Neural cell (in vitro differentiated cells): ENCODE results near the gene IQGAP2. TPM values are rescaled to one million over a fixed set of nuclear protein-coding genes. Genes with fewer than 3 reads are reported as not detected.

Experiments used
- H2AFZ ChIP-seq: fragments of 200-600, 300-800 bp; sonication (generic), shearing (Covaris generic); 2 replicates; pipeline ENCODE4 v1.6.0; 2014; ENCODE audit warnings: low read depth, mild to moderate bottlenecking, antibody characterized with exemption, low read length, moderate library complexity
- H3F3A ChIP-seq: fragments of 200-600 bp; shearing (Covaris generic); 2 replicates; pipeline ENCODE4 v1.6.1; 2016; ENCODE audit warnings: mild to moderate bottlenecking, moderate library complexity, mixed read lengths, antibody characterized with exemption, low read length; ENCODE audit not compliant: insufficient read depth, poor library complexity, severe bottlenecking
- H3K27ac ChIP-seq: fragments of 200-600, 300-800 bp; sonication (generic), shearing (Covaris generic); 2 replicates; pipeline ENCODE4 v1.5.1; 2014; ENCODE audit warnings: mild to moderate bottlenecking, low read length, moderate library complexity
- H3K27me3 ChIP-seq: fragments of 300-800, 200-600 bp; sonication (generic), shearing (Covaris generic); 2 replicates; pipeline ENCODE4 v1.6.0; 2014; ENCODE audit warnings: mild to moderate bottlenecking, low read depth, low read length, moderate library complexity; ENCODE audit not compliant: insufficient read depth
- H3K36me3 ChIP-seq: fragments of 300-800, 200-600 bp; sonication (generic), shearing (Covaris generic); 2 replicates; pipeline ENCODE4 v1.5.1; 2014; ENCODE audit warnings: mild to moderate bottlenecking, antibody characterized with exemption, low read length, moderate library complexity; ENCODE audit not compliant: insufficient read depth
- H3K4me2 ChIP-seq: fragments of 300-800, 200-600 bp; sonication (generic), shearing (Covaris generic); 2 replicates; pipeline ENCODE4 v1.6.0; 2014; ENCODE audit warnings: mild to moderate bottlenecking, low read length
- H3K4me3 ChIP-seq: fragments of 300-800, 200-600 bp; sonication (generic), shearing (Covaris generic); 2 replicates; pipeline ENCODE4 v1.5.1; 2014; ENCODE audit warnings: mild to moderate bottlenecking, low read length, moderate library complexity
- H3K79me2 ChIP-seq: fragments of 200-600 bp; shearing (Covaris generic); replicated peaks from 2 replicates; pipeline ENCODE4 v1.6.0; 2014; ENCODE audit warnings: mild to moderate bottlenecking, low read length, moderate library complexity; ENCODE audit not compliant: insufficient read depth
- H3K9ac ChIP-seq: fragments of 300-800, 200-600 bp; sonication (generic), shearing (Covaris generic); 2 replicates; pipeline ENCODE4 v1.6.1; 2016; ENCODE audit warnings: mild to moderate bottlenecking, low read length, mixed read lengths
- H3K9me2 ChIP-seq: fragments of 200-600 bp; shearing (Covaris generic); 2 replicates; pipeline ENCODE4 v1.6.1; 2016; ENCODE audit warnings: mild to moderate bottlenecking, low read length, mixed read lengths; ENCODE audit not compliant: insufficient read depth
- H3K9me3 ChIP-seq: fragments of 200-600, 300-800 bp; sonication (generic), shearing (Covaris generic); 2 replicates; pipeline ENCODE4 v1.6.1; 2016; ENCODE audit warnings: mild to moderate bottlenecking, mixed run types, low read length, moderate library complexity, mixed read lengths
- H4K20me1 ChIP-seq: fragments of 200-600 bp; shearing (Covaris generic); 2 replicates; pipeline ENCODE4 v1.6.1; 2016; ENCODE audit warnings: mild to moderate bottlenecking, mixed run types; ENCODE audit not compliant: insufficient read depth
- EP300 ChIP-seq: fragments of 450-650 bp; conservative IDR thresholded peaks from 2 replicates; pipeline ENCODE4 v1.6.1; 2014; ENCODE audit warnings: antibody characterized with exemption, mild to moderate bottlenecking, moderate library complexity; ENCODE audit not compliant: poor library complexity, severe bottlenecking
- EZH2 ChIP-seq: fragments of 200-600, 300-800 bp; shearing (Covaris generic), sonication (generic); IDR thresholded peaks from 2 replicates; pipeline ENCODE4 v1.6.1; 2014; ENCODE audit warnings: antibody characterized with exemption, low read length, borderline replicate concordance, mild to moderate bottlenecking; ENCODE audit not compliant: insufficient read depth, poor library complexity, severe bottlenecking
- MXI1 ChIP-seq: fragments of 450-650 bp; conservative IDR thresholded peaks from 2 replicates; pipeline ENCODE4 v1.6.1; 2014; ENCODE audit warnings: antibody characterized with exemption, mild to moderate bottlenecking; ENCODE audit not compliant: poor library complexity, severe bottlenecking
- POLR2AphosphoS5 ChIP-seq: IDR thresholded peaks from 2 replicates; pipeline ENCODE4 v1.6.1; 2012
- RAD21 ChIP-seq: fragments of 450-650 bp; conservative IDR thresholded peaks from 2 replicates; pipeline ENCODE4 v1.6.1; 2014; ENCODE audit warnings: antibody characterized with exemption, mild to moderate bottlenecking, moderate library complexity
- SMC3 ChIP-seq: fragments of 450-650 bp; conservative IDR thresholded peaks from 2 replicates; pipeline ENCODE4 v1.6.1; 2014; ENCODE audit warnings: antibody characterized with exemption, mild to moderate bottlenecking, moderate library complexity; ENCODE audit not compliant: poor library complexity
- TAF1 ChIP-seq: IDR thresholded peaks from 2 replicates; pipeline ENCODE4 v1.6.1; 2012; ENCODE audit warnings: low read depth
- polyA plus RNA-seq: library from polyadenylated mRNA; depleted of rRNA; stranded (reverse); fragments of >200 nt; gene quantifications from 2 replicates; pipeline ENCODE4 v1.2.3, GENCODE V29; 2014
- TF ChIP-seq, protein P1 (sequence below): IDR thresholded peaks from 2 replicates; pipeline ENCODE4 v1.6.1; 2012; ENCODE audit warnings: borderline replicate concordance
- TF ChIP-seq, protein P2 (sequence below): fragments of 450-650 bp; IDR thresholded peaks from 2 replicates; pipeline ENCODE4 v1.5.1; 2014; ENCODE audit warnings: antibody characterized with exemption, mild to moderate bottlenecking, moderate library complexity; ENCODE audit not compliant: poor library complexity, severe bottlenecking

IQGAP2 gene
- polyA plus RNA-seq, 1 donor from 2014 or later = 5.2 TPM

DNA sequence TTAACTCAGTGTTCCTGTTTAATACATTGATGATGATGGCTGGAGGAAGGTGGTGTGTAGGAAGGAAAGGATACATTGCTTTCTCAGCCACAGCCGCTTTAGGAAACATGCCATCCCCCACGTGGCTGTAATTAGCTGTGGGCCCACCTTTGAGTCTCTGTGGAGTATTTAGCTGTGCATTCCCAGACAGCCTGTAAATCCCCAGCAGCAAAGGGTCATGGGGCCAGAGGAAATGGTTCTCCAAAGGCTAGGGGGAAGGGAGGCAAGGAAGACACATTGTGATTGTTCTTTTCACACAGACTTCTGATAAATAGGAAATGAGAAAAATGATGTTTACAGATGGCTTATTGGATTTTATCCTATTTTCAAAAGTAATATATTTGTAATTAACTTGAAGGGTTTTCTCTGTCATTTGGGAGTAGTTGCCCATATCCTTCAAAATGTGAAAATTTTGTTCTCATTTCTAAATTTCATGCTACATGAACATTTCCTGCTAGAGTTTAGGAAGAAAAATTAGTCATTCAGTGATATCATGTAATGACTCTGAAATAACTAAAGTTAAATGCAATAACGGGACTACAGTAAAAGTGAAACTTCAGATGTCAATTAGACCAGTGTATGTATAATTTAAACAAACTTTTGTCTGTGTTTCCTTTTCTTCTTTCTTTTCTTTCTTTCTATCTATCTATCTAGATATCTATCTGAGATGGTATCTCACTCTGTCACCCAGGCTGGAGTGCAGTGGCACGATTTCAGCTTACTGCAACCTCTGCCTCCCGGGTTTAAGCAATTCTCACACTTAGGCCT lies 288.6 kb downstream of the IQGAP2 start:
- no peak overlapping the region for H3K4me2 ChIP-seq
- TF ChIP-seq POLR2AphosphoS5 = no peak
- no peak for TF ChIP-seq EP300
- TF ChIP-seq RAD21 = no peak
- TF ChIP-seq SMC3 = no peak
- no peak for TF ChIP-seq TAF1
- no peak for TF ChIP-seq MXI1
- TF ChIP-seq, protein P1, sequence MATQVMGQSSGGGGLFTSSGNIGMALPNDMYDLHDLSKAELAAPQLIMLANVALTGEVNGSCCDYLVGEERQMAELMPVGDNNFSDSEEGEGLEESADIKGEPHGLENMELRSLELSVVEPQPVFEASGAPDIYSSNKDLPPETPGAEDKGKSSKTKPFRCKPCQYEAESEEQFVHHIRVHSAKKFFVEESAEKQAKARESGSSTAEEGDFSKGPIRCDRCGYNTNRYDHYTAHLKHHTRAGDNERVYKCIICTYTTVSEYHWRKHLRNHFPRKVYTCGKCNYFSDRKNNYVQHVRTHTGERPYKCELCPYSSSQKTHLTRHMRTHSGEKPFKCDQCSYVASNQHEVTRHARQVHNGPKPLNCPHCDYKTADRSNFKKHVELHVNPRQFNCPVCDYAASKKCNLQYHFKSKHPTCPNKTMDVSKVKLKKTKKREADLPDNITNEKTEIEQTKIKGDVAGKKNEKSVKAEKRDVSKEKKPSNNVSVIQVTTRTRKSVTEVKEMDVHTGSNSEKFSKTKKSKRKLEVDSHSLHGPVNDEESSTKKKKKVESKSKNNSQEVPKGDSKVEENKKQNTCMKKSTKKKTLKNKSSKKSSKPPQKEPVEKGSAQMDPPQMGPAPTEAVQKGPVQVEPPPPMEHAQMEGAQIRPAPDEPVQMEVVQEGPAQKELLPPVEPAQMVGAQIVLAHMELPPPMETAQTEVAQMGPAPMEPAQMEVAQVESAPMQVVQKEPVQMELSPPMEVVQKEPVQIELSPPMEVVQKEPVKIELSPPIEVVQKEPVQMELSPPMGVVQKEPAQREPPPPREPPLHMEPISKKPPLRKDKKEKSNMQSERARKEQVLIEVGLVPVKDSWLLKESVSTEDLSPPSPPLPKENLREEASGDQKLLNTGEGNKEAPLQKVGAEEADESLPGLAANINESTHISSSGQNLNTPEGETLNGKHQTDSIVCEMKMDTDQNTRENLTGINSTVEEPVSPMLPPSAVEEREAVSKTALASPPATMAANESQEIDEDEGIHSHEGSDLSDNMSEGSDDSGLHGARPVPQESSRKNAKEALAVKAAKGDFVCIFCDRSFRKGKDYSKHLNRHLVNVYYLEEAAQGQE = no peak
- no peaks in the 10 kb centered on the region for H3K9me2 ChIP-seq

DNA sequence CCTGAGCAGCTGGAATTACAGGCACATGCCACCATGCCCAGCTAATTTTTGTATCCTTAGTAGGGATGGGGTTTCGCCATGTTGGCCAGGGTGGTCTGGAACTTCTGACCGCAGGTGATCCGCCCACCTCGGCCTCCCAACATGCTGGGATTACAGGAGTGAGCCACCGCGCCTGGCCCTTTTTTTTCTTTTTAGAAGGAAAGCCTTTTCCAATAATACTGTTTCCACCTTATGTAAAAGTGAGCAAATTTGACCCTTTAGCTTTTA lies 289.1 kb downstream of the IQGAP2 start:
- H3K9ac ChIP-seq = no peak overlapping the region

More for the DNA sequence above, 288.6 kb downstream of the IQGAP2 start:
- H3K27ac ChIP-seq = no peak overlapping the region
- no peak overlapping the region for H3K4me3 ChIP-seq
- H3K79me2 ChIP-seq = no peaks in the 10 kb centered on the region
- no peaks in the 10 kb centered on the region for H4K20me1 ChIP-seq
- H3K9me3 ChIP-seq = no peaks in the 10 kb centered on the region
- no peaks in the 10 kb centered on the region for H3K27me3 ChIP-seq
- no peak overlapping the region for H2AFZ ChIP-seq
- no peaks in the 10 kb centered on the region for H3F3A ChIP-seq
- no peaks in the 10 kb centered on the region for H3K36me3 ChIP-seq
- H3K9ac ChIP-seq = no peak overlapping the region

More for the DNA sequence above, 289.1 kb downstream of the IQGAP2 start:
- no peaks in the 10 kb centered on the region for H3K9me3 ChIP-seq
- H3K4me3 ChIP-seq = no peak overlapping the region
- H3K4me2 ChIP-seq = no peak overlapping the region
- H4K20me1 ChIP-seq = no peaks in the 10 kb centered on the region
- no peaks in the 10 kb centered on the region for H3K9me2 ChIP-seq
- no peaks in the 10 kb centered on the region for H3F3A ChIP-seq
- H3K27me3 ChIP-seq = no peaks in the 10 kb centered on the region
- no peak overlapping the region for H3K27ac ChIP-seq
- no peak overlapping the region for H2AFZ ChIP-seq
- H3K36me3 ChIP-seq = no peaks in the 10 kb centered on the region
- TF ChIP-seq, protein P2, sequence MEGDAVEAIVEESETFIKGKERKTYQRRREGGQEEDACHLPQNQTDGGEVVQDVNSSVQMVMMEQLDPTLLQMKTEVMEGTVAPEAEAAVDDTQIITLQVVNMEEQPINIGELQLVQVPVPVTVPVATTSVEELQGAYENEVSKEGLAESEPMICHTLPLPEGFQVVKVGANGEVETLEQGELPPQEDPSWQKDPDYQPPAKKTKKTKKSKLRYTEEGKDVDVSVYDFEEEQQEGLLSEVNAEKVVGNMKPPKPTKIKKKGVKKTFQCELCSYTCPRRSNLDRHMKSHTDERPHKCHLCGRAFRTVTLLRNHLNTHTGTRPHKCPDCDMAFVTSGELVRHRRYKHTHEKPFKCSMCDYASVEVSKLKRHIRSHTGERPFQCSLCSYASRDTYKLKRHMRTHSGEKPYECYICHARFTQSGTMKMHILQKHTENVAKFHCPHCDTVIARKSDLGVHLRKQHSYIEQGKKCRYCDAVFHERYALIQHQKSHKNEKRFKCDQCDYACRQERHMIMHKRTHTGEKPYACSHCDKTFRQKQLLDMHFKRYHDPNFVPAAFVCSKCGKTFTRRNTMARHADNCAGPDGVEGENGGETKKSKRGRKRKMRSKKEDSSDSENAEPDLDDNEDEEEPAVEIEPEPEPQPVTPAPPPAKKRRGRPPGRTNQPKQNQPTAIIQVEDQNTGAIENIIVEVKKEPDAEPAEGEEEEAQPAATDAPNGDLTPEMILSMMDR = no peak
- TF ChIP-seq TAF1 = no peak
- no peak for TF ChIP-seq POLR2AphosphoS5
- TF ChIP-seq MXI1 = no peak
- TF ChIP-seq, protein P1 = no peak
- no peak for TF ChIP-seq SMC3
- TF ChIP-seq EZH2 = no peak
- no peak for TF ChIP-seq RAD21
- no peak for TF ChIP-seq EP300
- H3K79me2 ChIP-seq = no peaks in the 10 kb centered on the region
